Neuronal stem cell (in vitro differentiated cells): ENCODE measurements around the gene TRIM52.
A peak's percentile ranks its signal among the peaks of the same experiment; 100 is the strongest.
"Not testable (repeated sequence)": the region's sequence is repeated elsewhere in the genome, so short reads cannot be mapped to it uniquely, and the experiment has no call there.

Experiments
- DNase-seq: peaks from one replicate; pipeline ENCODE4 v3.0.0-alpha.2; 2013; ENCODE audit warnings: low spot score
- H2AFZ ChIP-seq: one replicate; pipeline ENCODE4 v1.6.1; 2013; ENCODE audit warnings: mild to moderate bottlenecking, low read length, inconsistent platforms
- H2AK5ac ChIP-seq: 2 replicates; pipeline ENCODE4 v1.6.1; 2013; ENCODE audit warnings: low read depth, mild to moderate bottlenecking, inconsistent platforms, low read length, moderate library complexity, mixed read lengths
- H2BK120ac ChIP-seq: 2 replicates; pipeline ENCODE4 v1.6.1; 2013; ENCODE audit warnings: low read depth, mild to moderate bottlenecking, inconsistent platforms, low read length, moderate library complexity, mixed read lengths
- H2BK12ac ChIP-seq: one replicate; pipeline ENCODE4 v1.6.1; 2013; ENCODE audit warnings: low read length, inconsistent platforms
- H2BK15ac ChIP-seq: 2 replicates; pipeline ENCODE4 v1.6.1; 2013; ENCODE audit warnings: mild to moderate bottlenecking, low read length, inconsistent platforms, mixed read lengths
- H2BK5ac ChIP-seq: one replicate; pipeline ENCODE4 v1.6.1; 2013; ENCODE audit warnings: inconsistent platforms, mild to moderate bottlenecking, low read length, moderate library complexity
- H3K14ac ChIP-seq: one replicate; pipeline ENCODE4 v1.6.1; 2013; ENCODE audit warnings: low read length, inconsistent platforms
- H3K18ac ChIP-seq: 2 replicates; pipeline ENCODE4 v1.6.1; 2013; ENCODE audit warnings: low read length, inconsistent platforms
- H3K23ac ChIP-seq: 2 replicates; pipeline ENCODE4 v1.6.1; 2013; ENCODE audit warnings: low read depth, mild to moderate bottlenecking, mixed read lengths, low read length, inconsistent platforms; ENCODE audit not compliant: poor library complexity
- H3K27ac ChIP-seq: replicated peaks from 3 replicates; pipeline ENCODE4 v1.5.1; 2013; ENCODE audit warnings: low read length, inconsistent platforms
- H3K27me3 ChIP-seq, 3 experiments: 2 replicates each; pipeline ENCODE4 v1.6.1; 2013; ENCODE audit warnings: low read length in 3 of 3, mild to moderate bottlenecking in 2 of 3, inconsistent platforms in 1 of 3, low read depth in 1 of 3, mixed read lengths in 1 of 3, moderate library complexity in 1 of 3; ENCODE audit not compliant: control insufficient read depth in 3 of 3, insufficient read depth in 3 of 3
- H3K36me3 ChIP-seq, 2 donors: replicated peaks in 1 of 2; 2 replicates each; pipeline ENCODE4 v1.6.1; 2013; ENCODE audit warnings: low read length in 2 of 2; ENCODE audit not compliant: control insufficient read depth in 2 of 2, insufficient read depth in 2 of 2
- H3K4ac ChIP-seq: 2 replicates; pipeline ENCODE4 v1.6.1; 2013; ENCODE audit warnings: inconsistent platforms, mild to moderate bottlenecking, low read length, moderate library complexity
- H3K4me1 ChIP-seq, 2 donors: 1 replicate in 1 of 2; 2 replicates in 1 of 2; pipeline ENCODE4 v1.6.1; 2013; ENCODE audit warnings: low read length in 2 of 2, low read depth in 1 of 2; ENCODE audit not compliant: control insufficient read depth in 2 of 2, insufficient read depth in 1 of 2
- H3K4me2 ChIP-seq: one replicate; pipeline ENCODE4 v1.6.1; 2013; ENCODE audit warnings: mild to moderate bottlenecking, low read length, inconsistent platforms; ENCODE audit not compliant: insufficient read depth, poor library complexity, severe bottlenecking
- H3K4me3 ChIP-seq, 2 donors: 2 replicates each; pipeline ENCODE4 v1.5.1; 2013; ENCODE audit warnings: low read length in 2 of 2, mild to moderate bottlenecking in 2 of 2, inconsistent platforms in 1 of 2, moderate library complexity in 1 of 2
- H3K79me1 ChIP-seq: one replicate; pipeline ENCODE4 v1.6.1; 2013; ENCODE audit warnings: low read depth, mild to moderate bottlenecking, inconsistent platforms, low read length, moderate library complexity
- H3K9ac ChIP-seq: one replicate; pipeline ENCODE4 v1.6.1; 2013; ENCODE audit warnings: mild to moderate bottlenecking, low read depth, low read length, inconsistent platforms; ENCODE audit not compliant: poor library complexity
- H3K9me3 ChIP-seq, 2 donors: replicated peaks in 1 of 2; 2 replicates each; pipeline versions ENCODE3 to v1.6.1; 2013; ENCODE audit warnings: low read length in 2 of 2, mild to moderate bottlenecking in 2 of 2, inconsistent platforms in 1 of 2, low read depth in 1 of 2, mixed read lengths in 1 of 2, moderate library complexity in 1 of 2; ENCODE audit not compliant: control insufficient read depth in 2 of 2, insufficient read depth in 1 of 2
- H4K8ac ChIP-seq: one replicate; pipeline ENCODE4 v1.6.1; 2013; ENCODE audit warnings: low read depth, mild to moderate bottlenecking, inconsistent platforms, low read length, moderate library complexity
- H4K91ac ChIP-seq: one replicate; pipeline ENCODE4 v1.6.1; 2013; ENCODE audit warnings: low read length, low read depth, mild to moderate bottlenecking, inconsistent platforms; ENCODE audit not compliant: poor library complexity
- WGBS, 2 donors: extraction: QIAGEN DNeasy Blood & Tissue Kit; methylation state at CpG; one replicate each; pipeline ENCODE4 v1.1.7; 2013; ENCODE audit warnings: missing lambda C conversion rate in 2 of 2, mixed read lengths in 1 of 2; ENCODE audit not compliant: insufficient read length in 2 of 2, insufficient replicate concordance in 1 of 2; ENCODE audit errors: extremely low coverage in 2 of 2; 5-methylcytosine and 5-hydroxymethylcytosine counted together

TRIM52 gene

GRCh38 chr5:181211208-181211607 lies 49.7 kb downstream of the TRIM52 start:
- H2BK5ac ChIP-seq, result no peak overlapping the region
- peak overlapping the region; percentile 12 for H3K9ac ChIP-seq
- no peak overlapping the region for H2BK15ac ChIP-seq
- H3K18ac ChIP-seq, result no peak overlapping the region
- no peaks in the 10 kb centered on the region for H3K9me3 ChIP-seq
- H3K4me2 ChIP-seq, result no peak overlapping the region
- peaks cover 0 to 20% (median 13%) of the 10 kb centered on the region in 3 experiments for H3K27me3 ChIP-seq
- no peak overlapping the region for H3K4ac ChIP-seq
- no peak overlapping the region for H2AFZ ChIP-seq
- no peak overlapping the region for H4K91ac ChIP-seq
- WGBS, 2 donors, result no CpG with 5 or more reads among the region's 7 CpGs
- no peak overlapping the region for H2AK5ac ChIP-seq
- H2BK12ac ChIP-seq, result no peak overlapping the region
- no peak for DNase-seq
- H3K36me3 ChIP-seq, result no peaks in the 10 kb centered on the region
- H3K23ac ChIP-seq, result no peak overlapping the region
- no peak overlapping the region for H3K27ac ChIP-seq
- no peak overlapping the region for H2BK120ac ChIP-seq
- no peak overlapping the region for H4K8ac ChIP-seq
- H3K79me1 ChIP-seq, result no peaks in the 10 kb centered on the region
- H3K14ac ChIP-seq, result no peak overlapping the region
- no peak overlapping the region for H3K4me3 ChIP-seq
- H3K4me1 ChIP-seq, result peaks cover 0 to 2% of the 10 kb centered on the region in 2 donors

- not testable (repeated sequence) for H3K79me1 ChIP-seq, H3K27ac ChIP-seq, H3K9ac ChIP-seq, H3K4me1 ChIP-seq, H3K23ac ChIP-seq, H3K4me3 ChIP-seq, H3K36me3 ChIP-seq, H3K4ac ChIP-seq, H3K14ac ChIP-seq, H2AFZ ChIP-seq, H2BK120ac ChIP-seq, H4K8ac ChIP-seq, H3K18ac ChIP-seq, H2BK12ac ChIP-seq, H4K91ac ChIP-seq, H3K4me2 ChIP-seq, H2AK5ac ChIP-seq, H2BK5ac ChIP-seq, H3K9me3 ChIP-seq, DNase-seq, H2BK15ac ChIP-seq
- WGBS, 2 donors, result no CpG with 5 or more reads among the region's 17 CpGs
- peaks cover 0 to 20% (median 14%) of the 10 kb centered on the region in 3 experiments for H3K27me3 ChIP-seq
Observed at GRCh38 chr5:181210698-181211097, 50.2 kb downstream of the TRIM52 start.

- peaks cover 3 to 23% (median 20%) of the 10 kb centered on the region in 3 experiments for H3K27me3 ChIP-seq
- H3K27ac ChIP-seq, H3K18ac ChIP-seq, H2BK15ac ChIP-seq, H3K4me2 ChIP-seq, DNase-seq, H3K79me1 ChIP-seq, H3K36me3 ChIP-seq, H4K8ac ChIP-seq, H3K14ac ChIP-seq, H4K91ac ChIP-seq, H2AFZ ChIP-seq, H2BK12ac ChIP-seq, H3K9ac ChIP-seq, H3K4me3 ChIP-seq, H2BK5ac ChIP-seq, H3K9me3 ChIP-seq, H2BK120ac ChIP-seq, H3K23ac ChIP-seq, H2AK5ac ChIP-seq, H3K4ac ChIP-seq, H3K4me1 ChIP-seq: not testable (repeated sequence)
- no CpG with 5 or more reads among the region's 11 CpGs for WGBS, 2 donors
Observed at GRCh38 chr5:181210148-181210547, 50.8 kb downstream of the TRIM52 start.

- not testable (repeated sequence) for H4K91ac ChIP-seq, H2BK12ac ChIP-seq, H2AFZ ChIP-seq, H4K8ac ChIP-seq, H2AK5ac ChIP-seq, H3K23ac ChIP-seq, H3K14ac ChIP-seq, H3K9me3 ChIP-seq, H3K4me2 ChIP-seq, H3K36me3 ChIP-seq, H3K4me3 ChIP-seq, H2BK120ac ChIP-seq, H3K4me1 ChIP-seq, H3K9ac ChIP-seq, H2BK15ac ChIP-seq, H3K79me1 ChIP-seq, H3K18ac ChIP-seq, H3K4ac ChIP-seq, H3K27ac ChIP-seq, H2BK5ac ChIP-seq, DNase-seq
- WGBS, 2 donors, result no CpG with 5 or more reads among the region's 24 CpGs
- H3K27me3 ChIP-seq, result peaks cover 13 to 34% (median 31%) of the 10 kb centered on the region in 3 experiments
Observed at GRCh38 chr5:181209006-181209405, 51.9 kb downstream of the TRIM52 start.
